Measurements from ENCODE around the gene RAB19. TPM values are rescaled to one million over a fixed set of nuclear protein-coding genes. Genes with fewer than 3 reads are reported as not detected.

The RAB19 gene
- total and polyA plus RNA-seq, 2 of the 8 experiments (the other 6 are each of a cell fraction or from before 2014, with no cell fraction given) = 9.8 to 11.0 TPM

DNA sequence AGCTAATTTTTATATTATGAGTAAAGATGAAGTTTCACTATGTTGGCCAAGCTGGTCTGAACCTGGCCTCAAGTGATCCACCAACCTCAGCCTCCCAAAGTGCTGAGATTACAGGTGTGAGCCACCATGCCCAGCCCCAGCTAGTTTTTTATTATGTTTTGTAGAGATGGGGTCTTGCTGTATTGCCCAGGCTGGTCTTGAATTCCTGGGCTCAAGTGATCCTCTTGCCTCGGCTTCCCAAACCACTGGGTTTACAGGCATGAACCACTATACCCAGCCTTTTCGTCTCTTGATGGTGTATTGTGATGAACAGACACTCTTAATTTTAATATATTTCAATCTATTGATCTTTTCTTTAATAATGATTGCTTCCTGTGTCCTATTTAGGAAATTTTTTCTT is 17.7 kb downstream of the RAB19 start:
- Histone ChIP-seq H3K4ac (replicated peaks; ENCODE audit: insufficient read length, low read depth, low read length) (no peak overlapping the region), H3K4me1 (replicated peaks in 1 of 4; ENCODE audit: control insufficient read depth in 3 of 4, insufficient read depth in 4 of 4, low read length in 3 of 4) (no peaks in the 10 kb centered on the region), H3K79me1 (ENCODE audit: low read depth, low read length) (no peaks in the 10 kb centered on the region), H3K27me3 (replicated peaks in 1 of 4; ENCODE audit: control insufficient read depth in 3 of 4, extremely low read depth in 1 of 4, insufficient read depth in 3 of 4, low read length in 3 of 4) (no peaks in the 10 kb centered on the region), H3K23me2 (ENCODE audit: low read depth, low read length) (0 out of 2 replicates have a peak, but pooled peaks cover 1% of the 10 kb centered on the region), H3K27ac (ENCODE audit: low read depth, low read length) (no peak overlapping the region), H4K20me1 (replicated peaks in 1 of 2; ENCODE audit: control insufficient read depth in 1 of 2, insufficient read depth in 2 of 2, low read length in 2 of 2) (no peaks in the 10 kb centered on the region), H2BK5ac (ENCODE audit: low read depth, low read length) (no peak overlapping the region), H2BK120ac (replicated peaks; ENCODE audit: low read depth, low read length) (no peak overlapping the region), H3K23ac (ENCODE audit: insufficient read length) (no peak overlapping the region), H4K5ac (ENCODE audit: insufficient read length, low read depth, low read length) (no peak overlapping the region), H3K4me2 (ENCODE audit: insufficient read depth in 1 of 2, low read depth in 2 of 2, low read length in 2 of 2) (no peak overlapping the region), H3K79me2 (ENCODE audit: control insufficient read depth in 1 of 2, insufficient read depth in 2 of 2, low read length in 2 of 2) (no peaks in the 10 kb centered on the region), H2BK12ac (ENCODE audit: low read depth, low read length) (no peak overlapping the region), H4K91ac (replicated peaks; ENCODE audit: insufficient read length, low read length) (no peak overlapping the region), H3K18ac (ENCODE audit: extremely low read depth, low read length) (no peak overlapping the region), H2AFZ (ENCODE audit: low read length) (no peak overlapping the region), H2BK20ac (ENCODE audit: low read length) (no peak overlapping the region), H3K4me3 (ENCODE audit: extremely low read depth in 1 of 4, insufficient read depth in 2 of 4, low read depth in 3 of 4, low read length in 4 of 4) (no peak overlapping the region), H3K36me3 (ENCODE audit: control insufficient read depth in 2 of 4, insufficient read depth in 4 of 4, low read length in 3 of 4) (peaks cover 0 to 3% (median 0%) of the 10 kb centered on the region in 4 experiments; a peak in 2 of 8 replicates), H3K14ac (ENCODE audit: insufficient read length) (no peak overlapping the region), H4K8ac (ENCODE audit: extremely low read depth, insufficient read depth, low read length) (no peak overlapping the region), H3K9ac (replicated peaks in 1 of 4; ENCODE audit: extremely low read depth in 1 of 4, low read depth in 3 of 4, low read length in 3 of 4) (no peak overlapping the region), H2BK15ac (ENCODE audit: low read length) (no peak overlapping the region), H3K9me3 (ENCODE audit: insufficient read depth in 2 of 2, low read depth in 1 of 2, low read length in 1 of 2) (no peaks in the 10 kb centered on the region), H3K56ac (replicated peaks; ENCODE audit: insufficient read length, low read depth, low read length) (no peak overlapping the region), H2AK5ac (ENCODE audit: low read depth, low read length) (no peak overlapping the region)
- CTCF ChIA-PET (ENCODE audit: partially characterized antibody) = interaction anchor here (0.6 to 3.8 kb wide), 2 partner anchors 23 to 39 kb away, joined by 3 to 18 read pairs; no protein-coding TSS in a partner anchor
- no peak for TF ChIP-seq SAP30 (IDR thresholded peaks at IDR 0.05; ENCODE audit: insufficient read depth, insufficient replicate concordance, low read length)
- no peak for TF ChIP-seq TEAD4 (IDR thresholded peaks at IDR 0.05; ENCODE audit: low read depth, low read length)
- TF ChIP-seq, protein P1, sequence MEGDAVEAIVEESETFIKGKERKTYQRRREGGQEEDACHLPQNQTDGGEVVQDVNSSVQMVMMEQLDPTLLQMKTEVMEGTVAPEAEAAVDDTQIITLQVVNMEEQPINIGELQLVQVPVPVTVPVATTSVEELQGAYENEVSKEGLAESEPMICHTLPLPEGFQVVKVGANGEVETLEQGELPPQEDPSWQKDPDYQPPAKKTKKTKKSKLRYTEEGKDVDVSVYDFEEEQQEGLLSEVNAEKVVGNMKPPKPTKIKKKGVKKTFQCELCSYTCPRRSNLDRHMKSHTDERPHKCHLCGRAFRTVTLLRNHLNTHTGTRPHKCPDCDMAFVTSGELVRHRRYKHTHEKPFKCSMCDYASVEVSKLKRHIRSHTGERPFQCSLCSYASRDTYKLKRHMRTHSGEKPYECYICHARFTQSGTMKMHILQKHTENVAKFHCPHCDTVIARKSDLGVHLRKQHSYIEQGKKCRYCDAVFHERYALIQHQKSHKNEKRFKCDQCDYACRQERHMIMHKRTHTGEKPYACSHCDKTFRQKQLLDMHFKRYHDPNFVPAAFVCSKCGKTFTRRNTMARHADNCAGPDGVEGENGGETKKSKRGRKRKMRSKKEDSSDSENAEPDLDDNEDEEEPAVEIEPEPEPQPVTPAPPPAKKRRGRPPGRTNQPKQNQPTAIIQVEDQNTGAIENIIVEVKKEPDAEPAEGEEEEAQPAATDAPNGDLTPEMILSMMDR (IDR thresholded peaks at IDR 0.05; ENCODE audit: control extremely low read depth in 1 of 3, insufficient read depth in 1 of 3, low read depth in 1 of 3, low read length in 3 of 3) = no peak
- no peak for TF ChIP-seq ATF2 (IDR thresholded peaks at IDR 0.05; ENCODE audit: low read length)
- TF ChIP-seq RXRA (IDR thresholded peaks at IDR 0.05; ENCODE audit: insufficient read depth, low read depth, low read length) = no peak
- no peak for TF ChIP-seq FOSL1 (IDR thresholded peaks at IDR 0.05; ENCODE audit: insufficient read depth, low read depth, low read length)
- 83% methylated on average over 2 of the region's 2 CpGs; no CpG with 5 or more reads in 1 of the 2 experiments for WGBS, 2 experiments (ENCODE audit: extremely low coverage in 1 of 2, insufficient coverage in 1 of 2, insufficient read length in 1 of 2, insufficient replicate concordance in 2 of 2, low coverage in 1 of 2, low lambda C conversion rate in 2 of 2, missing lambda C conversion rate in 1 of 2)
- FAIRE-seq (no peak), DNase-seq (ENCODE audit: low read depth in 1 of 2, low spot score in 2 of 2) (no peak)
- POLR2A ChIA-PET (ENCODE audit: partially characterized antibody) = no interaction called here

Measured in H1 (cell line).